K562 (cell line): ENCODE measurements around the gene SPON1.

Experiments
- ARID2 ChIP-seq: fragments of 450-650 bp; IDR thresholded peaks from 2 replicates; pipeline ENCODE4 v1.6.1; 2017; ENCODE audit warnings: antibody characterized with exemption, mild to moderate bottlenecking
- CREB1 ChIP-seq, 2 experiments: sonication (generic) in 1 of 2; formaldehyde crosslinking in 1 of 2; IDR thresholded peaks; 2 replicates each; pipeline versions ENCODE4 v1.6.1 to v1.8.0; 2012 to 2022; ENCODE audit warnings: inconsistent platforms in 1 of 2, mild to moderate bottlenecking in 1 of 2, missing genetic modification reagents in 1 of 2, moderate library complexity in 1 of 2
- EP300 ChIP-seq: IDR thresholded peaks from 2 replicates; pipeline ENCODE4 v1.6.1; 2012; ENCODE audit warnings: low read length, improper control_type of control experiment

DNA sequence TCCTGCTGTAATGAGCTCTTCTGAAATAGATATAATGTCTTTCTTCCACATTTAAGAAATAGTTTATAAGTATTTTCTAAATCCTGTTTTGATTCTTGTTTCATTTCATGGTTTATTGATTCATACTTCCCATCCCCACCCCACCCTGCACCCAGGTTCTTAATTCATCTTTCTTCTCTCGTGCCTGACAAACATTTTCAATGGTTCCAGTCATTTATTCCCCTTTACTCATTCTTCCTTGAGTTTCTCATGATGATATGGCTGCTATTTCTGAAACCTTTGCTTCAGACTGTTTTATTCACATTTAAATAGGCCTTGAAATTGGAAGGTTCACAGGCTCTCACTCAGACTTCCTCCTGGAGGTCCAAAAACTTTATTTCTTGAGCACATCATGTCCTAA, 142.9 kb downstream of the SPON1 start:
- TF ChIP-seq EP300 (no peak), CREB1 (IDR thresholded peaks at IDR 0.05) (no peak), CREB1 (CRISPR knock-in tag; IDR thresholded peaks at IDR 0.05) (no peak), ARID2 (no peak)
